Neural crest cell (in vitro differentiated cells): Measurements from ENCODE around the gene SPTBN5. TPM values are rescaled to one million over a fixed set of nuclear protein-coding genes. Genes with fewer than 3 reads are reported as not detected.

Experiments
- DNase-seq: peaks from one replicate; pipeline ENCODE4 v3.0.0; 2021; ENCODE audit warnings: low read depth, mixed read lengths, low spot score
- H3K27ac Mint-ChIP-seq: one replicate; pipeline ENCODE4 v1.8.0; 2021; ENCODE audit warnings: mild to moderate bottlenecking, mixed read lengths; ENCODE audit not compliant: unreplicated experiment
- H3K27me3 Mint-ChIP-seq: 2 replicates; pipeline ENCODE4 v1.8.0; 2021; ENCODE audit warnings: low read depth, mild to moderate bottlenecking, mixed read lengths
- H3K36me3 Mint-ChIP-seq: 2 replicates; pipeline ENCODE4 v1.8.0; 2021; ENCODE audit warnings: low read depth, mild to moderate bottlenecking, mixed read lengths
- H3K4me1 Mint-ChIP-seq: 2 replicates; pipeline ENCODE4 v1.8.0; 2021; ENCODE audit warnings: mixed read lengths
- H3K4me3 Mint-ChIP-seq: one replicate; pipeline ENCODE4 v1.8.0; 2021; ENCODE audit warnings: mild to moderate bottlenecking, mixed read lengths
- H3K9me3 Mint-ChIP-seq: 2 replicates; pipeline ENCODE4 v1.8.0; 2021; ENCODE audit warnings: mixed read lengths
- CTCF ChIP-seq: fragments of 200-600 bp; sonication (generic); conservative IDR thresholded peaks from 2 replicates; pipeline ENCODE4 v1.5.0; 2021; ENCODE audit warnings: antibody characterized with exemption, mild to moderate bottlenecking
- total RNA-seq: library from RNA; stranded (reverse); gene quantifications from 2 replicates; pipeline ENCODE4 v1.2.1, GENCODE V29; 2021

SPTBN5 gene
- total RNA-seq, 1 donor from 2014 or later, result 0.77 TPM

- H3K36me3 Mint-ChIP-seq, result peaks cover 4% of the 10 kb centered on the region
- no peaks in the 10 kb centered on the region for H3K27me3 Mint-ChIP-seq
- no peak for DNase-seq
- H3K27ac Mint-ChIP-seq, result no peak overlapping the region
- no peak for TF ChIP-seq CTCF
- no peak overlapping the region for H3K4me3 Mint-ChIP-seq
- no peaks in the 10 kb centered on the region for H3K4me1 Mint-ChIP-seq
- H3K9me3 Mint-ChIP-seq, result no peaks in the 10 kb centered on the region
Measured at GRCh38 chr15:41849204-41849603, 44.6 kb downstream of the SPTBN5 start.

GRCh38 chr15:41848631-41849030 lies 45.2 kb downstream of the SPTBN5 start:
- H3K4me3 Mint-ChIP-seq, result no peak overlapping the region
- TF ChIP-seq CTCF, result no peak
- peaks cover 4% of the 10 kb centered on the region for H3K36me3 Mint-ChIP-seq
- no peaks in the 10 kb centered on the region for H3K4me1 Mint-ChIP-seq
- no peaks in the 10 kb centered on the region for H3K9me3 Mint-ChIP-seq
- no peak overlapping the region for H3K27ac Mint-ChIP-seq
- no peaks in the 10 kb centered on the region for H3K27me3 Mint-ChIP-seq
- no peak for DNase-seq

GRCh38 chr15:41847981-41848380 lies 45.9 kb downstream of the SPTBN5 start:
- no peak overlapping the region for H3K4me3 Mint-ChIP-seq
- no peak for TF ChIP-seq CTCF
- no peak overlapping the region for H3K27ac Mint-ChIP-seq

GRCh38 chr15:41847206-41847605 lies 46.6 kb downstream of the SPTBN5 start:
- no peak for TF ChIP-seq CTCF
- Mint-ChIP-seq H3K27me3 (no peaks in the 10 kb centered on the region), H3K36me3 (peaks cover 4% of the 10 kb centered on the region), H3K4me1 (no peaks in the 10 kb centered on the region), H3K27ac (no peak overlapping the region), H3K9me3 (no peaks in the 10 kb centered on the region), H3K4me3 (no peak overlapping the region)
- no peak for DNase-seq

More at GRCh38 chr15:41847981-41848380, 45.9 kb downstream of the SPTBN5 start:
- H3K36me3 Mint-ChIP-seq, result peaks cover 4% of the 10 kb centered on the region
- H3K4me1 Mint-ChIP-seq, result no peaks in the 10 kb centered on the region
- DNase-seq, result no peak
- H3K27me3 Mint-ChIP-seq, result no peaks in the 10 kb centered on the region
- no peaks in the 10 kb centered on the region for H3K9me3 Mint-ChIP-seq

GRCh38 chr15:41844814-41845213 lies 49.0 kb downstream of the SPTBN5 start:
- Mint-ChIP-seq H3K27me3 (no peaks in the 10 kb centered on the region), H3K4me1 (peaks cover 3% of the 10 kb centered on the region), H3K4me3 (no peak overlapping the region), H3K36me3 (peaks cover 4% of the 10 kb centered on the region), H3K9me3 (no peaks in the 10 kb centered on the region), H3K27ac (no peak overlapping the region)
- TF ChIP-seq CTCF, result no peak
- DNase-seq, result no peak

GRCh38 chr15:41843571-41843970 lies 50.3 kb downstream of the SPTBN5 start:
- Mint-ChIP-seq H3K9me3 (no peaks in the 10 kb centered on the region), H3K27ac (no peak overlapping the region), H3K4me1 (peaks cover 3% of the 10 kb centered on the region), H3K4me3 (no peak overlapping the region), H3K27me3 (no peaks in the 10 kb centered on the region), H3K36me3 (peaks cover 4% of the 10 kb centered on the region)
- TF ChIP-seq CTCF, result no peak
- DNase-seq, result no peak
